ENCODE results near the gene OR4K2. TPM values are rescaled to one million over a fixed set of nuclear protein-coding genes. Genes with fewer than 3 reads are reported as not detected.

Gene OR4K2
- total RNA-seq, 1 experiment from 2014 or later: not detected

- Histone ChIP-seq H3K79me1 (ENCODE audit: insufficient read depth, low read depth, low read length, poor library complexity, severe bottlenecking) (no peaks in the 10 kb centered on the region), H3K18ac (ENCODE audit: insufficient read length, low read depth, low read length) (no peak overlapping the region), H2BK20ac (ENCODE audit: low read depth, low read length, poor library complexity, severe bottlenecking) (no peak overlapping the region), H3K9me3 (ENCODE audit: control insufficient read depth, low read depth, low read length) (peaks cover 78% of the 10 kb centered on the region), H3K4me2 (ENCODE audit: insufficient read depth, insufficient read length, low read length) (no peak overlapping the region), H3T11ph (ENCODE audit: low read length) (no peak overlapping the region), H2BK5ac (ENCODE audit: insufficient read length, low read length) (no peak overlapping the region), H4K5ac (ENCODE audit: insufficient read length, low read depth, low read length) (no peak overlapping the region), H3K27ac (ENCODE audit: insufficient read length, low read depth, low read length) (no peak overlapping the region), H2BK120ac (ENCODE audit: low read depth, low read length, poor library complexity, severe bottlenecking) (no peak overlapping the region), H3K4me1 (ENCODE audit: insufficient read depth, low read length) (no peaks in the 10 kb centered on the region), H2AK5ac (ENCODE audit: insufficient read length, low read length) (no peak overlapping the region), H2AFZ (ENCODE audit: low read length) (no peak overlapping the region), H3K23ac (ENCODE audit: insufficient read length, low read depth, low read length) (no peak overlapping the region), H3K9ac (ENCODE audit: extremely low read depth, insufficient read length, low read length) (no peak overlapping the region), H3K4ac (ENCODE audit: low read depth, low read length) (no peak overlapping the region), H2BK15ac (ENCODE audit: low read depth, low read length) (no peak overlapping the region), H3K79me2 (ENCODE audit: insufficient read depth, low read length) (no peaks in the 10 kb centered on the region), H2BK12ac (ENCODE audit: insufficient read length, low read depth, low read length) (no peak overlapping the region), H3K27me3 (ENCODE audit: insufficient read depth, low read length) (no peaks in the 10 kb centered on the region), H4K8ac (replicated peaks; ENCODE audit: insufficient read length, low read depth, low read length) (no peak overlapping the region), H3K14ac (ENCODE audit: insufficient read depth, low read length) (no peak overlapping the region), H4K20me1 (ENCODE audit: control insufficient read depth, insufficient read depth, insufficient read length) (no peaks in the 10 kb centered on the region), H3K56ac (ENCODE audit: insufficient read length, low read depth, low read length) (no peak overlapping the region), H3K23me2 (ENCODE audit: insufficient read length, low read depth, low read length, poor library complexity, severe bottlenecking) (no peaks in the 10 kb centered on the region), H4K91ac (ENCODE audit: insufficient read length, low read depth, low read length) (no peak overlapping the region)
- TF ChIP-seq CTCF (conservative IDR thresholded peaks at IDR 0.05): no peak
- no peaks in the 10 kb centered on the region for H3K4me1 Mint-ChIP-seq
- no peak overlapping the region for H3K27ac Mint-ChIP-seq
- peaks cover 85 to 87% of the 10 kb centered on the region in 2 experiments for H3K9me3 Mint-ChIP-seq
- no CpG with 5 or more reads among the region's 4 CpGs for WGBS (ENCODE audit: extremely low coverage, insufficient read length, low lambda C conversion rate)
- no peak overlapping the region for H3K4me3 Mint-ChIP-seq
- DNase-seq: no peak
- peaks cover 1% of the 10 kb centered on the region; the same call in 1 of the 2 replicates for H3K27me3 Mint-ChIP-seq (ENCODE audit: low read depth)
- H3K36me3 Mint-ChIP-seq (ENCODE audit: insufficient read depth in 1 of 3, low read depth in 3 of 3): peaks cover 12 to 47% (median 22%) of the 10 kb centered on the region in 3 experiments; a peak in 6 of 7 replicates
Measured at GRCh38 chr14:19902409-19902808, 27.5 kb downstream of the OR4K2 start.

Measured in H9 (cell line).